ENCODE results near the gene MBD1. TPM values are rescaled to one million over a fixed set of nuclear protein-coding genes. Genes with fewer than 3 reads are reported as not detected.

Gene MBD1
- total RNA-seq, 6 experiments from 2014 or later, result 48.3 to 56.0 (median 53.1) TPM

DNA sequence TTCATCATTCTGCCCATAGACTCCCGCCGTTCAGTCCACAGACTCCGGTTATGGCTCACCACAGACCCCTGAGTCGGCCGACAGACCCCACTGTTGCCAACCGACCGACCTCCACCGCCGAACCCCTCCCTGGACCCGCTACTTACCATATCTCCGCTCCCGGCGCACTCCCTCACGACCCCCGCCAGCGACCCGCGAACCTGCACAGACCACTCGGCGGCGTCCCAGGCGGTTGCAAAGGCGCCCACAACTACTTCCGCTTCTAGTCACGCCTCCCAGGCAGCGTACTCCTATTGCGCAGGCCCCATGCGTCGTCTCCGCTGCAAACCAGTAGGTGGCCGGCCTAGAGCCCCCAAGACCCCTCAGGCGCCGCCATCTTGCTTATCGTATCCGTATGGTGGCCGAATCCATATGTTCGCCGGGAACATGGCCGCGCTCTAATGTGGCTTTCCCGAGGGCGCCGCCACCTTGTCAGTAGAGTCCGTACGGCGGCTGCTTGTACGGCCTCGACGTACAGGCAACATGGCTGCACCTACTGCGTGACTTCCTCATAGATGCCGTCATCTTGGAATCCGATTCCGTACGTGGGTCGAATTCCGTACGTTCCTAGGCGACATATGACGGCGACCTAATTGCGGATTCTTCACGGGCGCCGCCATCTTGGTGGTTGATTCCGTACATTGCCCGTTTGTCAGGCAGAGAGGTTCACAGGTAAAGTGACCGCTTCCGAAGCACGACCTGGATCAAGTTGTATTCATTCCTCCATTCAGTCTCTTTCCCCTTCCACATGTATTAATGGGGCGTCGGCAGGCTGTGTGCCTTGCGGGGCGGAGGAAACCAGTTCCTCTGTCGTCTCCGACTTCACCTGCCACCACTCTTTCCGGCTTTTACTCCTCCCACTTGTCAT, 6.4 kb upstream of the MBD1 start, which contains the start of gene CXXC1:
Gene CXXC1, minus strand, starts transcription at position 252 of the 907 bp plus-strand sequence. Its CDS starts 103 bp downstream, at position 149.
- TF ChIP-seq CTCF (IDR thresholded peaks at IDR 0.05), result peak; percentile 75
- Mint-ChIP-seq H3K4me1 (ENCODE audit: low read depth) (peaks cover 26% of the 10 kb centered on the region), H3K36me3 (ENCODE audit: low read depth) (peaks cover 35% of the 10 kb centered on the region), H3K4me3 (peak within 1 kb of the TSS; percentile 100), H3K9me3 (no peaks in the 10 kb centered on the region), H3K27me3 (ENCODE audit: insufficient read depth) (peaks cover 13% of the 10 kb centered on the region), H3K27ac (peak within 1 kb of the TSS; percentile 88)
- DNase-seq, result peak; percentile 99

- Mint-ChIP-seq H3K36me3 (ENCODE audit: low read depth) (peaks cover 40% of the 10 kb centered on the region), H3K27ac (peak overlapping the region; percentile 88), H3K9me3 (no peaks in the 10 kb centered on the region), H3K27me3 (ENCODE audit: insufficient read depth) (peaks cover 7% of the 10 kb centered on the region), H3K4me3 (peak overlapping the region; percentile 100), H3K4me1 (ENCODE audit: low read depth) (peaks cover 26% of the 10 kb centered on the region)
- DNase-seq, result no peak
- TF ChIP-seq CTCF (IDR thresholded peaks at IDR 0.05), result no peak
These were observed 5.7 kb upstream of the MBD1 start for GRCh38 chr18:50287028-50287440.

GRCh38 chr18:50286391-50287027, 5.2 kb upstream of the MBD1 start:
- 0 out of 2 replicates have a peak, but pooled peaks have one; percentile 18 for TF ChIP-seq CTCF (IDR thresholded peaks at IDR 0.05)
- peak; percentile 38 for DNase-seq
- Mint-ChIP-seq H3K4me1 (ENCODE audit: low read depth) (peaks cover 26% of the 10 kb centered on the region), H3K27me3 (ENCODE audit: insufficient read depth) (peaks cover 7% of the 10 kb centered on the region), H3K27ac (peak overlapping the region; percentile 88), H3K9me3 (no peaks in the 10 kb centered on the region), H3K4me3 (peak overlapping the region; percentile 100), H3K36me3 (ENCODE audit: low read depth) (peaks cover 40% of the 10 kb centered on the region)

DNA sequence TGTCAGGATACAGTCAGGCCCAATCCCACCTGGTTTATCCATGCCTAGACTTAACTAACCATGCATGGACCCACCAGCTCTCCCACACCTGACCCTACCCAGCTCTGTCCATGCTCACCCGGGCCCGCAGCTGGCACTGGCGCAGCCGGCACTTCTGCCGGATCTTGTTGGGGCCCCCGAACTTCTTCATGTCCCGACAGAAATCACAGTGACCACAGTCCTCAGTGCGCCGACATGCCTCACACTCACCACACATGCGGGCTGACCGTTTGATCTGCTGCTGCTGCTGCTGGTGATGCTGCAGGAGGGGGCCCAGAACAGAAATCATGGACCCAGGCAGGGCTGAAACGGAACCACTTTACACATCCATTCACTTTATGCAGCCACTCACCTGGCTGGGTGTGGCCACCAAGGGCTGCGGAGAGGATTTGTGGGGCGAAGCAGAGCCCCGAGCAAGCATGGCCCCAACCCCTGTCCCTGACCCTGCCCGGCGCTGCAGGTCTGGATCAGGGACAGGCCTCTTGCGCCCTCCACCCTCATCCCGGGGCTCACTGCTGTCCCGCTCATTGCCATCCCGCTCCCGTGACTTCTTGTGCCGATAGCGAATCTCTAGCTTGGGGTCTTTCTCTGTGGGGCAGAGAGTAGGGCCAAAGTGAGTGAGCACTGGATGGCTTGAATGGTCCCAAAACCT, 4.5 kb upstream of the MBD1 start:
- peak overlapping the region; percentile 88 for H3K27ac Mint-ChIP-seq
- peaks cover 8% of the 10 kb centered on the region for H3K27me3 Mint-ChIP-seq (ENCODE audit: insufficient read depth)
- no peak for TF ChIP-seq CTCF (IDR thresholded peaks at IDR 0.05)
- H3K4me1 Mint-ChIP-seq (ENCODE audit: low read depth), result peaks cover 27% of the 10 kb centered on the region
- H3K36me3 Mint-ChIP-seq (ENCODE audit: low read depth), result peaks cover 45% of the 10 kb centered on the region
- H3K4me3 Mint-ChIP-seq, result peak overlapping the region; percentile 100
- DNase-seq, result no peak
- H3K9me3 Mint-ChIP-seq, result no peaks in the 10 kb centered on the region

DNA sequence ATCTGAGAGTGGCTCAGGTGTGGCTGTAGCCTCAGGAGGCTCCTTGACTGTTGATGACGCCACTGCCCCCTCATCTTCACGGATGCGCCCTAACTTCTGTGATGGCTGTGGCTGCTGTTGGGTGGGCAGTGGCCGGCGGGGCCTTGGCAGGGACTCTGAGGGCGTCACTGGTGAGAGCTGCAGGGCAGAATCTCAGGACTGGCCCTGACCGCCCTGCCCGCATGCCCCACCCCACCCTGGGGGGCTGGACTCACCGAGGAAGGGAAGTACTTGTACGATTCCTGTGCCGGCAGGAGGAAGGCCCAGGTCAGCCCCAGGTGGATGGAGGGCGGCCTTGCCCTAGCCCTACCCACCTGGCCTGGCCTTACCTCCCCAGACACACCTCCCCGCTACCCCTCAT, 3.7 kb upstream of the MBD1 start:
- no peak for TF ChIP-seq CTCF (IDR thresholded peaks at IDR 0.05)
- Mint-ChIP-seq H3K4me3 (no peak overlapping the region), H3K4me1 (ENCODE audit: low read depth) (peaks cover 34% of the 10 kb centered on the region), H3K9me3 (no peaks in the 10 kb centered on the region), H3K27ac (no peak overlapping the region), H3K36me3 (ENCODE audit: low read depth) (peaks cover 52% of the 10 kb centered on the region), H3K27me3 (ENCODE audit: insufficient read depth) (peaks cover 8% of the 10 kb centered on the region)
- DNase-seq, result no peak

All from HFFc6 (cell line).